Gastroesophageal sphincter (tissue), 4 donors: Measurements from ENCODE around the gene CDK18. TPM values are rescaled to one million over a fixed set of nuclear protein-coding genes. Genes with fewer than 3 reads are reported as not detected.

ENCODE experiments used
- ATAC-seq: fragments of 150-250 bp; one replicate; pipeline ENCODE4 v1.9.1; 2016; ENCODE audit warnings: mild to moderate bottlenecking, moderate library complexity
- H3K27ac ChIP-seq, 4 donors: fragments of 200-600 bp; sonication (generic) in 3 of 4; 1 replicate in 3 of 4; 2 replicates in 1 of 4; pipeline ENCODE4 v1.5.1; 2016 to 2019
- H3K27me3 ChIP-seq: fragments of 200-600 bp; sonication (generic); one replicate; pipeline ENCODE4 v1.5.1; 2019
- H3K36me3 ChIP-seq, 2 donors: fragments of 200-600 bp; sonication (generic); one replicate each; pipeline ENCODE4 v1.5.1; 2019; ENCODE audit warnings: control low read depth in 1 of 2
- H3K4me1 ChIP-seq, 3 donors: fragments of 200-600 bp; sonication (generic); 1 replicate in 2 of 3; 2 replicates in 1 of 3; pipeline ENCODE4 v1.5.1; 2016 to 2019; ENCODE audit warnings: control low read depth in 2 of 3
- H3K4me3 ChIP-seq, 2 donors: fragments of 200-600 bp; sonication (generic); one replicate each; pipeline ENCODE4 v1.5.1; 2019; ENCODE audit warnings: mild to moderate bottlenecking in 1 of 2, moderate library complexity in 1 of 2
- H3K9me3 ChIP-seq, 3 donors: fragments of 200-600 bp; sonication (generic); one replicate each; pipeline ENCODE4 v1.5.1; 2017 to 2019; ENCODE audit warnings: control low read depth in 2 of 3
- CTCF ChIP-seq, 4 experiments: fragments of 200-600 bp in 2 of 4; fragments of 450-650 bp in 2 of 4; sonication (generic) in 1 of 4; IDR thresholded peaks; one replicate each; pipeline ENCODE4 v1.5.1; 2017 to 2019; ENCODE audit warnings: antibody characterized with exemption in 4 of 4, mild to moderate bottlenecking in 2 of 4, moderate library complexity in 2 of 4
- EP300 ChIP-seq: sonication (generic); formaldehyde crosslinking; IDR thresholded peaks from one replicate; pipeline ENCODE4 v1.6.1; 2017; ENCODE audit warnings: antibody characterized with exemption, mild to moderate bottlenecking
- POLR2A ChIP-seq, 2 donors: fragments of 450-650 bp; IDR thresholded peaks; one replicate each; pipeline ENCODE4 v1.6.1; 2017; ENCODE audit warnings: antibody characterized with exemption in 2 of 2, mild to moderate bottlenecking in 2 of 2, moderate library complexity in 1 of 2
- POLR2AphosphoS5 ChIP-seq: sonication (generic); formaldehyde crosslinking; IDR thresholded peaks from one replicate; pipeline ENCODE4 v1.6.1; 2017; ENCODE audit warnings: antibody characterized with exemption
- WGBS, 2 donors: methylation state at CpG; one replicate each; pipeline ENCODE4 v1.1.5; 2018; ENCODE audit warnings: low coverage in 1 of 2; 5-methylcytosine and 5-hydroxymethylcytosine counted together
- total RNA-seq, 4 donors: library from RNA; depleted of rRNA; stranded (reverse); fragments of >200 nt; gene quantifications; one replicate each; pipeline ENCODE4 v1.1.0, GENCODE V29; 2016

Gene CDK18
- total RNA-seq, 4 donors from 2014 or later: 5.1 to 13.7 (median 6.3) TPM

DNA sequence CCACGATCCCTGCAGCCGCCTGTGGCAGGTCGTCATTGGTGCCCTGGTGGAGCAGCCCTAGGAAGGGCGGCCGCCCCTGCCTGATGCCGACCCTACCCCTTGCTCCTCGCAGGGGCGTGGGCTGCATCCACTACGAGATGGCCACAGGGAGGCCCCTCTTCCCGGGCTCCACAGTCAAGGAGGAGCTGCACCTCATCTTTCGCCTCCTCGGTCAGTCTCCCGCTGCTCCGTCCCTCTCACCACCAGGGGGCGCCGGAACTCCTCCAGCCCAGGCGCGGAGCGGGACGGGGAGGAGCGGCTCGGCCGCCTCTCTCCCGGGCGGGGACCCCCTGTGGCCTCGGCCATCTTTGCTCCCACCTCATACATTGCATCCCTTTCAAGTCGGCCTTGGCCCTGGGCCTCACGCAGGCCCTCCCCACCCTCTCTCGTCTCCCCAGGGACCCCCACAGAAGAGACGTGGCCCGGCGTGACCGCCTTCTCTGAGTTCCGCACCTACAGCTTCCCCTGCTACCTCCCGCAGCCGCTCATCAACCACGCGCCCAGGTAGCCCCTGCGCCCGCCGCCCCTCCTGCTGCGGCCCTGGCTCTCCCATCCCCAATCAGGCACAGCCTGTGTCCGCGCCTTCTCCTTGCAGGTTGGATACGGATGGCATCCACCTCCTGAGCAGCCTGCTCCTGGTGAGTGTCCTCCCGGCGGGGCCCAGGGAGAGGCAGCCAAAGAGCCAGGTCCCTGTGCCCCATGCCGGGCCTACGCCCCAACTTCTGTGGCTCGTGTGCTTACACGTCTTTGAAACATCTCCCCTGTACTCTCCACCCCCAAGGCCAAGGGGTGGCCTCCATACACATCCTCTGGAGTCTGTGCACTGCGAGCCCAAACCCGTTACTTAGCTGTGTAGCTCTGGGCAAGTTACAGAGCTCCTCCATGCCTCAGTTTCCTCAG lies 24.7 kb downstream of the CDK18 start:
- peaks cover 0 to 46% of the 10 kb centered on the region in 2 donors for H3K36me3 ChIP-seq
- peak overlapping the region; percentile 7 to 46 for H3K4me3 ChIP-seq
- peaks cover 7% of the 10 kb centered on the region for H3K27me3 ChIP-seq
- peaks cover 0 to 11% (median 3%) of the 10 kb centered on the region in 3 donors for H3K4me1 ChIP-seq
- H3K27ac ChIP-seq: peak overlapping the region in 1 of 4 donors; percentile 65
- H3K9me3 ChIP-seq: no peaks in the 10 kb centered on the region
- WGBS, 2 donors: 50 to 100% methylated on average over 1 to 9 of the region's 53 CpGs
- TF ChIP-seq POLR2AphosphoS5 (no peak), CTCF (IDR thresholded peaks at IDR 0.05) (peak in 3 of 4 experiments; percentile 86 to 93 (median 93)), EP300 (no peak)
- peak; percentile 82 for ATAC-seq

- Histone ChIP-seq H3K27ac (no peak overlapping the region), H3K4me3 (no peak overlapping the region), H3K36me3 (peaks cover 0 to 42% of the 10 kb centered on the region in 2 donors), H3K4me1 (peaks cover 0 to 11% (median 3%) of the 10 kb centered on the region in 3 donors), H3K9me3 (no peaks in the 10 kb centered on the region), H3K27me3 (peaks cover 13% of the 10 kb centered on the region)
- no peak for TF ChIP-seq EP300
- no peak for TF ChIP-seq POLR2AphosphoS5
- ATAC-seq: no peak
- WGBS, 2 donors: 83% methylated on average over 1 of the region's 6 CpGs; no CpG with 5 or more reads in 1 of the 2 donors
These were observed 25.6 kb downstream of the CDK18 start for GRCh38 chr1:205530116-205530515.

DNA sequence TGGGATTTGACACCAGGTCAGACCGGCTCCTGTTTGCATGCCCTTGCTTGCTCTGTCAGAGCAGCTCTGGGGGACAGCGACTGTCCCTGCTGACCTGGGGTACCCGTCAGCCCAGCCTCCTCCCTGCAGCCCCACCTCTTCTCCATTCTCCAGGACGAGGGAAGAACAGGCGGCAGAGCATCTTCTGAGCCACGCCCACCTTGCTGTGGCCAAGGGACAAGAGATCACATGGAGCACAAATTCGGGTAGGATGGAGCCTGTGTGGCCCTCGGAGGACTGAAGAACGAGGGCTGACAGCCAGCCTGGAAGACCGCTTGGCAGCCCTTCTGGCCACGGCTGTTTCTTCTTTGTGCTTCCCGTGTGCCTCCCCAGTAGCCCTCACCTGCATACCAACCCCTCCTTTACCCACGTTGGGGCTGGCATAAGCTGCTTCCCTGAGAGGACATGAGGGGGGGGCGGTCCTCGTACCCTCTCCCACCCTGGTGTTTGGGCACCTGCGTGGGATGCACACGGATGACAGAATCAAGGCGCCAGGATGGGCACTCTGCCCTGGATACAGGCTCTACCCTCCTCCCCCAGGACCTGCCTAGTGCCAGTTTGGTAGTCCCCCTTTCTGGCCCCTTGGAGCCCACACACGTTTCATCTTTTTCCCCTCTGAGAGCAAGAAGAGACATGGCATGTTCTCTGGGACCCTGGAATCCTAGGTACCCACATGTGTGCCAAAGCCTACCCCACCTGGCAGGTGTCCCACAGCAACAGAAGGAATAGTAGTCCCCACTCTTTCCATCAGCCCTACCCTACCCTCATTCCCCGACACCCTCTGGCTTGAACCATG lies 26.9 kb downstream of the CDK18 start:
- H3K9me3 ChIP-seq: no peaks in the 10 kb centered on the region

DNA sequence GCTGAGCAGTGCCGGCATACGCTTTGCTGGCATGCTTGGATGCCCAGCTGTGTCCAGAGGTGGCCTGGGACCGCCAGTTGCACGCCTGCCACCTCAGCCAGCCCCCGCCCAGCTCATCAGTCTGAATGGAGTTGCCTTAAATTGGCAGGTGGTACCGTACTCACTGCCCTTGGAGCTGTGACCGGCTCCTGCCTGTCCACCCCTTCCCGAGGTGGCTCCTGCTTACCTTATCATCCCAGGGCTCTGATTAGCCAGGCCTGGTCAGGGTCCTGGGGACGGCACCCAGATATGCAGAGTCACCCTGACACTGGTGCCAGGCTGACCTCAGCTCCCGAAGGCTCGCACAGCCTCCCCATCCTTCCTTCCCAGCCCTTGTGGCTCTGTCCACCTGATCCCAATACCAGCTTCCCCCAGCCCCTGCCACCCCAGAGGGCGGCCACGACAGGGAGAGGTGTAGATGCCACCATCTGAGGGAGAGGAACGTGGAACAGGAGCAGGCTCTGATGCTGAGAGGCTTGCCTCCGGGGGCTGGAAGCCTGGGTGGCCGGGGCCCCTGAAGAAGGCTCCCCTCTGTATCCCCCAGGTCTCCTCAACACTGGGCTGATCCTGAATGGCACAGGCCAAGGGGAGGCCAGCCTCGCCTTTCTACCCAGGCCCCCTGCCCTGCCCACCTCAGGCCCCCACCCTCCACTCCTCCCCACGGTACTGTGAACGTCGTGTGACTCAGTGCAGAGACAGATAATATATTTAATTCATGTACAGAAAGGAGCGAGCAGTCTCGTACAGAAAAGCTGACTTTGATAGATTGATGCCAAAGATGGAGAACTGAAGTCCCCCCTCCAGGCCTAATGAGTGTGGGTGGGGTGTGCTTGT lies 27.8 kb downstream of the CDK18 start:
- TF ChIP-seq CTCF (IDR thresholded peaks at IDR 0.05) (no peak), POLR2A (IDR thresholded peaks at IDR 0.05) (no peak), EP300 (no peak), POLR2AphosphoS5 (no peak)
- ATAC-seq: no peak
- Histone ChIP-seq H3K36me3 (peaks cover 0 to 24% of the 10 kb centered on the region in 2 donors), H3K27me3 (peaks cover 23% of the 10 kb centered on the region), H3K4me1 (peaks cover 0 to 11% (median 3%) of the 10 kb centered on the region in 3 donors), H3K27ac (no peak overlapping the region), H3K9me3 (no peaks in the 10 kb centered on the region), H3K4me3 (no peak overlapping the region)
- WGBS, 2 donors: 81% methylated on average over 11 of the region's 22 CpGs; no CpG with 5 or more reads in 1 of the 2 donors

More for the DNA sequence above, 26.9 kb downstream of the CDK18 start:
- no peak overlapping the region for H3K4me3 ChIP-seq
- WGBS, 2 donors: 74% methylated on average over 2 of the region's 20 CpGs; no CpG with 5 or more reads in 1 of the 2 donors
- H3K4me1 ChIP-seq: peaks cover 0 to 11% (median 3%) of the 10 kb centered on the region in 3 donors
- no peak overlapping the region for H3K27ac ChIP-seq
- no peak for TF ChIP-seq CTCF (IDR thresholded peaks at IDR 0.05)
- no peak for TF ChIP-seq POLR2A (IDR thresholded peaks at IDR 0.05)
- TF ChIP-seq POLR2AphosphoS5: no peak
- TF ChIP-seq EP300: no peak
- ATAC-seq: no peak
- H3K27me3 ChIP-seq: peaks cover 18% of the 10 kb centered on the region
- H3K36me3 ChIP-seq: peaks cover 0 to 31% of the 10 kb centered on the region in 2 donors
